Muscle of leg (tissue), 11 donors: Measurements from ENCODE around the gene GASK1A. TPM values are rescaled to one million over a fixed set of nuclear protein-coding genes. Genes with fewer than 3 reads are reported as not detected.

Experiments used
- DNase-seq: peaks from one replicate; pipeline ENCODE4 v3.0.0; 2013
- H3K27ac ChIP-seq: one replicate; pipeline ENCODE4 v1.5.1; 2013; ENCODE audit warnings: mild to moderate bottlenecking, low read length, control low read depth
- H3K27me3 ChIP-seq: one replicate; pipeline ENCODE4 v1.6.1; 2013; ENCODE audit warnings: low read length; ENCODE audit not compliant: control insufficient read depth, insufficient read depth
- H3K36me3 ChIP-seq: one replicate; pipeline ENCODE4 v1.6.1; 2013; ENCODE audit warnings: low read length; ENCODE audit not compliant: control insufficient read depth, insufficient read depth
- H3K4me1 ChIP-seq: one replicate; pipeline ENCODE4 v1.6.1; 2013; ENCODE audit warnings: low read length; ENCODE audit not compliant: control insufficient read depth, insufficient read depth
- H3K4me3 ChIP-seq: one replicate; pipeline ENCODE4 v1.5.1; 2013; ENCODE audit warnings: low read length, control low read depth
- H3K9me3 ChIP-seq: replicated peaks from 2 replicates; pipeline ENCODE4 v1.6.1; 2013; ENCODE audit warnings: low read depth, low read length; ENCODE audit not compliant: control insufficient read depth
- WGBS: methylation state at CpG from one replicate; pipeline ENCODE4 v1.1.5; 2013; ENCODE audit warnings: missing lambda C conversion rate; ENCODE audit not compliant: insufficient coverage; 5-methylcytosine and 5-hydroxymethylcytosine counted together
- polyA plus RNA-seq, 8 donors: library from polyadenylated mRNA; unstranded; fragments of 120-200 nt; gene quantifications; one replicate each; pipeline versions ENCODE4 v1.2.1 to v1.2.3, GENCODE V29; 2013; ENCODE audit warnings: inconsistent platforms in 1 of 8, low replicate concordance in 1 of 8; ENCODE audit not compliant: insufficient read length in 8 of 8, insufficient read depth in 1 of 8
- total RNA-seq: library from RNA; stranded (reverse); fragments of 120-200 nt; gene quantifications from one replicate; pipeline ENCODE4 v1.2.4, GENCODE V29; 2013

The GASK1A gene
- total and polyA plus RNA-seq, 9 donors = 4.1 to 14.6 (median 6.8) TPM

DNA sequence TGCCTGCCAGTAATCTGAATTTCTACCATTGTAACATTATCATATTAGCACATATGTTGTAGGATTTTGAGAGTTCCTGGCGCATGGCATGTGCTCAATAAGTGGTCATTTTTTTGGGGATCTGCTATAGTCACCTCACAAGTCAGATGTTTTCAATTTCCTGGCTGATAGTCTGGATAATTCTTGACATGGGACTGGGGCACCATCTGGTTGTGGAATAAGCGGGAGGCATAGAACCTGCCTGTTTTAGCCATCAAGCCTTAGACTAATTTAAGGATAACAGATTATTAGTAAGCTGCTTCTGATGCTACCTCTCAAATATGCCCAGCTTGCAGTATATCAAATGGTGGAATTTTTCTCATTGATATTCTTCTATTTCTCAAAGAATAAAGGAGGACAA is 39.1 kb downstream of the GASK1A start:
- no peaks in the 10 kb centered on the region for H3K4me1 ChIP-seq
- no peak overlapping the region for H3K4me3 ChIP-seq
- H3K36me3 ChIP-seq = no peaks in the 10 kb centered on the region
- no peak overlapping the region for H3K27ac ChIP-seq
- DNase-seq = peak; percentile 85
- 60% methylated on average over 1 of the region's 2 CpGs for WGBS
- H3K9me3 ChIP-seq = peaks cover 16% of the 10 kb centered on the region
- H3K27me3 ChIP-seq = no peaks in the 10 kb centered on the region

DNA sequence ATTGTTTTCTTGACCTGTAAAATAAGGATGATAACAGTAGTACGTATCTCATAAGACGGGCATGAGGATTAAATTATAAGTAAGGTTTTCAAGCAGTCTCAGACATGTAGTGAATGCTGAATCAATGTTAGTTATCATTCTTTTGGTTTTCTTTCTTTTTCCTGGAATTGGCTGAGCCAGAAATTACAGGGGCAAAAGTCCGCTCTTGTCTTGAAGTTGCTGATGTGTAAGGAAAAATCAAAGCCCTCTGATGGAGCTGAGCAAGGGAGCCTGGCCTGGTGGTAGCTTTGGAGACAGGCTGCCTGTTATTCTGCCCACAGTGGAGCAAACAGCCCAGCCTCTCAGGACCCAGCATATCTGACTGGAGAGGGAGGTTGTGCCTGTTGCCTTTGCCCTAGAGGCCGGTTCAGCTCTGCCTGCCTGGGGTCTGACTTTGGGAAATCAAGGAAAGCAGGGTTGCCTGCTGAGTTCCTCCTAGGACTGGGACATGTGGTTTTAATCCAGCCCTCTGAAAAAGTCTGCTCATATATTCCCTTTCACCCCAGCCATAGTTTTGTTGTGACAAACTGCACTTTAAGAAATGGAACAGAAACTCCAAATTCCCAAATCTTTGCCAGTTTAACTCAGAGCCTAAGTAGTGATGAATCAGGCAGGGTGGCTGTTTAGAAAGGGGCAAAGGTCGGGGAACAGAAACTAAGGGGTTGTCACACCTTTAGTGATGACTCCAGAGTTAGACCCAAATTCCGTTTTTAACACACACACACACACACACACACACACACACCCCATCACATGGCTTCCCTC is 40.1 kb downstream of the GASK1A start:
- peak; percentile 46 for DNase-seq
- H3K4me1 ChIP-seq = no peaks in the 10 kb centered on the region
- H3K27me3 ChIP-seq = no peaks in the 10 kb centered on the region
- peak overlapping the region; percentile 21 for H3K27ac ChIP-seq
- WGBS = 61% methylated on average over 3 of the region's 6 CpGs
- no peak overlapping the region for H3K4me3 ChIP-seq
- H3K36me3 ChIP-seq = no peaks in the 10 kb centered on the region
- peaks cover 16% of the 10 kb centered on the region for H3K9me3 ChIP-seq

DNA sequence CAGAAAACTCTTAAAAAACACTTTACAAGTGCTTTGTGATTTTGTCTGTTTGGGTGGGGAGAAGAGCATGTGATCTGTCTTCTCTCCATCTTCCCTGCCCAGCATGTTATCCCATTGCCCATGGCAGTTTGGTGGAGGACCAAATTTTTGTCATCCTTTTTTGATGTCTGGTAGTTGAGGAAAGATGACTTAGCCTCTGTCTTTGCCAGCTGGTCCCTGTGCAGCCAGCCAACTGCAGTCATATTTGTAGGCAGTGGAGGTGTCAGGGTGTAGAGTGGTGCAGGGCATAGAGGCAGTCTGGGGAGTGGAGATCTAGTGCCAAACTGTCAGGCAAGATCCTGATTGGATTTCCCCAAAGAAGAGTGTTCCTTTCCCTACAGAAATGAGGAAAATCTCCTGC is 40.7 kb downstream of the GASK1A start:
- H3K27me3 ChIP-seq = no peaks in the 10 kb centered on the region
- H3K36me3 ChIP-seq = no peaks in the 10 kb centered on the region
- H3K27ac ChIP-seq = no peak overlapping the region
- H3K4me3 ChIP-seq = no peak overlapping the region
- H3K9me3 ChIP-seq = peaks cover 14% of the 10 kb centered on the region
- H3K4me1 ChIP-seq = no peaks in the 10 kb centered on the region
- DNase-seq = no peak

DNA sequence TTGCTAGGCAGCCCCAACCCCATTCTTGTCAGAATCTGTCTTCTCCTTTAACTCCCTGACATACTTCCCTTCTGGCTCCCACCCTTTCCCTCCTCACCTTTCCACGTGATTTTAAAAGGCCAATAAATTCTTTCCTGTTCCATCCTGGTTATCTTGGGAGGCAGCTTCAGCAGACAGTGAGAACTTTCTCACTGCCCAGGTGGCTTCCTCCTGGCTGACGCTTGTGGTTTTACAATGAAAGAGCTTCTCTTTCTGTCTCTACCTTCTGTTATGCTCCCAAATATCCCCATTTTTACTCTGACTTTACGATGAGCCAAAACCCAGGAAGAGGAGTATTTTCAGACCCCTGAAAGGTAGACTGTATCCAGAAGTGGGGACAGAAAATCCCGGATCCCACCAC is 42.1 kb downstream of the GASK1A start:
- no peak overlapping the region for H3K27ac ChIP-seq
- no peak for DNase-seq
- H3K36me3 ChIP-seq = no peaks in the 10 kb centered on the region
- whole genome bisulfite sequencing = 27% methylated on average over 1 of the region's 4 CpGs
- H3K4me1 ChIP-seq = no peaks in the 10 kb centered on the region
- no peak overlapping the region for H3K4me3 ChIP-seq
- H3K27me3 ChIP-seq = no peaks in the 10 kb centered on the region
- H3K9me3 ChIP-seq = peaks cover 9% of the 10 kb centered on the region

DNA sequence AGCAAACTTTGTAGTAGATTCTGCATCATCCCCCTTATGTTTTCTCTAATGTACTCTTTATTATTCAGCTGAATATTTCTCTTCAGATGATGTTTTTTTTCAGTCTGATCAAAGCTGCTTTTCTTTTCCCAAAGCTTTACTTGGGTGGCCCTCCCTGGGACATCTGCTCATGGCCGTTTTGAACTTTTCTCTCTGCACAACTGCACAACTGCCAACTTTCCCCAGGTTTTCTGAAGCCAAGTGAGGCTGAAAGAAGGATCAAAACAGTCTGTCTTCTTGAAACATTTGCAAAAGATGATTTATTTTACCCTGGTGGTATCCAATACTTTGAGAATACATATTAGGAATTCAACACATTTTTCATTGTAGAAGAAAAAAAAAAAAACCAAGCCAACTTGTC is 43.0 kb downstream of the GASK1A start:
- Histone ChIP-seq H3K4me3 (no peak overlapping the region), H3K36me3 (no peaks in the 10 kb centered on the region)
- DNase-seq = peak; percentile 92

DNA sequence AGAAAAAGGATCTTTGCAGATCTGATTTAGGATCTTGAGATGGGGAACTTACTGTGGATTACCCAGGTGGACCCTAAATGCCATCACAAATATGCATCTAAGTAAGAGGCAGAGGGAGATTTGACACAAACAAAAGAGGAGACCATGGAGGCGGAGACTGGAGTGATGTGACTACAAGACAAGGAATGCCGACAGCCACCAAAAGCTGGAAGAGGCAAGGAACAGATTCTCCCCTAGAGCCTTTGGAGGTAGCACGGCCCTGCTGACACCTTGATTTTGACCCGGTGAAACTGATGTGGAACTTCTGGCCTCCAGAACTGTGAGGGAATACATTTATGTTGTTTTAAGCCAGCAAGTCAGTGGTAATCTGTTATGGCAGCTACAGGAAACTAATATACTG is 44.0 kb downstream of the GASK1A start:
- peaks cover 6% of the 10 kb centered on the region for H3K9me3 ChIP-seq
- H3K4me1 ChIP-seq = no peaks in the 10 kb centered on the region
- H3K27me3 ChIP-seq = no peaks in the 10 kb centered on the region
- WGBS = 88% methylated on average over 2 of the region's 4 CpGs
- H3K4me3 ChIP-seq = no peak overlapping the region
- DNase-seq = no peak
- no peak overlapping the region for H3K27ac ChIP-seq
- H3K36me3 ChIP-seq = no peaks in the 10 kb centered on the region

More for the DNA sequence above, 43.0 kb downstream of the GASK1A start:
- H3K27ac ChIP-seq = no peak overlapping the region
- no peaks in the 10 kb centered on the region for H3K27me3 ChIP-seq
- peaks cover 9% of the 10 kb centered on the region for H3K9me3 ChIP-seq
- no peaks in the 10 kb centered on the region for H3K4me1 ChIP-seq
- no CpG with 5 or more reads among the region's 1 CpG for WGBS

DNA sequence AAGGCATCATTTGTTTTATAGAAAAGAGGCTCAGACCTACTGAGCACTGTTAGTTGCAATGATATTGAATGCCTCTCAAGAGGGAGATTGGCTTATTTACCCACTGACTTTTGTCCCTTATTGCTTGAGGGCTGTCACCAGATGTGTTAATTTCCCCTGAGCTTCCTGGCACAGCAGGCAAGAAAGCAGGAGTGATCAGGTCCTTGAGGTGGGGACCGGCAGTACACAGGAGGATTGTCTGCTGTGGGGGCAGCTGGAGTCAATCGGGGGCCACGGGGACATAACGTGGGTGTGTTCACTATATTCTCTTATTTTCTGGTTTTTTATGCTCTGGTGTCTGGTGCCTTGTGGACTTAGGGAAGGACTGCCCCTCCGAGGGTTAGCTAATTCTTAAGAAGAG is 44.6 kb downstream of the GASK1A start:
- no peaks in the 10 kb centered on the region for H3K27me3 ChIP-seq
- H3K36me3 ChIP-seq = no peaks in the 10 kb centered on the region
- H3K27ac ChIP-seq = no peak overlapping the region
- H3K4me3 ChIP-seq = no peak overlapping the region
- DNase-seq = no peak
- peaks cover 6% of the 10 kb centered on the region for H3K9me3 ChIP-seq
- no peaks in the 10 kb centered on the region for H3K4me1 ChIP-seq
- WGBS = 100% methylated on average over 1 of the region's 5 CpGs

DNA sequence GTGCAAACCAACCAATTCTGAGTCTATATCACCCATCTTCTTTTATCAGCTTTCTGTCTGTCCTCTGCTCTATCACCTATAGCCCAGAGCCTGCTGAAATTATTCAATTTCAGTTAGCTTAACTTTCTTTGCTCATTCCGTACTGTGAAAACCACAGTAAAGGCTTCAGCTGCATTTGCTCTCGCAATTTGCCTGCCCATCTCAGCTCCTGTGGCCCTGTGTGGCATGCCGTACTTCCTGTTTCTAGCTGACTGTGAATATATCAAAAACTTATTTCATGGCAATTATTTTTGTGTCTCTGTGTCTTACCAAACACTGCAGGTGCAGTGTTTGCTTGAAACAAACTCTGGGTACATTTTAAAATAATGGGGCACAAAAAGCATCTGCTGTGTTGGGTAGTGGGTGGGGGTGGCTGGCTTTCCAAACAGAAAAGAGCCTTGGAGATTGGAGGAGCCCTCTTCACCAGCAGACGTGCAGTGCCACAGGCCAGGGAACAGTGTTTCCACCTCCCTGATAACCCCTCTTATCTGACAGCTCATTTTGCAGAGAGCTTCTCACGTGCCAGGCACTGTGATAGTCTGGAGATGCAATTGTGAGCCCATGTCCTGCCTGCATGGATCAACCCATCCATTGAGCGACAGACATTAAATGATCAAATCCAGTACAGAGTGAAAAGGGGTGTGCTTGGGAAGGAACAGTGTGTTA is 45.2 kb downstream of the GASK1A start:
- Histone ChIP-seq H3K4me1 (no peaks in the 10 kb centered on the region), H3K27me3 (no peaks in the 10 kb centered on the region), H3K36me3 (no peaks in the 10 kb centered on the region), H3K9me3 (peaks cover 6% of the 10 kb centered on the region), H3K27ac (no peak overlapping the region), H3K4me3 (no peak overlapping the region)
- no peak for DNase-seq
- 94% methylated on average over 4 of the region's 6 CpGs for WGBS

DNA sequence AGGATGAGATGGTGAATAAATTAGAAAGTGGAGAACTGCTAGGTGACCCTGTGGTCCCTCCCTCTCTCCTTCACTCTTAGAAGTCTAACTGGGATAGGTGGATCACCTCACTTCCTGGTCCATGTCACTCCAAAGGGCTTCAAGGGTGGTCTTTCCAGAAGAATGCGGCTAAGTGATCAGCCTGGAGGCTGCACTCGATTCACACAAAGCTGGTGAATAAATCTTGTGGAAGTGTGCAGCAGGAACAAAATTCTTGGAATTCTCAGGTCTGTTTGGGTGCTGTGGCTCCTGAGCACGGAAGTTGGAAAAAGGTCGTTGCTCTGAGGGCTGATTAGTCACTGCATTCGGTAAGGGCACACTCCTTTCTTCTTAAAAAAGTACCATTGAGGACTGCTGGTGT is 46.3 kb downstream of the GASK1A start:
- peaks cover 6% of the 10 kb centered on the region for H3K9me3 ChIP-seq
- H3K27me3 ChIP-seq = no peaks in the 10 kb centered on the region
- DNase-seq = no peak
- WGBS = 18% methylated on average over 2 of the region's 5 CpGs
- H3K27ac ChIP-seq = no peak overlapping the region
- no peaks in the 10 kb centered on the region for H3K4me1 ChIP-seq
- no peak overlapping the region for H3K4me3 ChIP-seq
- H3K36me3 ChIP-seq = no peaks in the 10 kb centered on the region

DNA sequence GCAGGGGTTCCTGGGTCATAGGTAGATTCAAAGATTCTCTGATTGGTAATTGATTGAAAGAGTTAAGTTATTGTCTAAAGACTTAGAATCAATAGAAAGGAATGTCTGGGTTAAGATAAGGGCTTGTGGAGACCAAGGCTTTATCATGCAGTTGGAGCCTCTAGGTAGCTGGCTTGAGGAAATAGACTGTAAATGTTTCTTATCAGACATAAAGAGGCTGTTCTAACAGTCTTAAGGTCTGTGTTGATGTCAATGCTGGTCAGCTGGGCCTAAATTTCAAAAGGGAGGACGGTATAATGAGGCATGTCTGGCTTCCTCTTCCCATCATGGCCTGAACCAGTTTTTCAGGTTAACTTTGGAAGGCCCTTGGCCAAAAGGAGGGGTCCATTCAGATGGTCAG is 48.9 kb downstream of the GASK1A start:
- Histone ChIP-seq H3K4me3 (no peak overlapping the region), H3K4me1 (peaks cover 9% of the 10 kb centered on the region), H3K9me3 (no peaks in the 10 kb centered on the region), H3K36me3 (peaks cover 4% of the 10 kb centered on the region), H3K27me3 (no peaks in the 10 kb centered on the region), H3K27ac (no peak overlapping the region)
- WGBS = no CpG with 5 or more reads among the region's 1 CpG
- no peak for DNase-seq
